GM12891 (cell line): ENCODE measurements around the gene ETFA.

Experiments used
- POLR2A ChIP-seq: IDR thresholded peaks from 2 replicates; pipeline ENCODE4 v1.6.1; 2011; ENCODE audit warnings: low read depth, low read length, control low read depth
- POLR2AphosphoS5 ChIP-seq: IDR thresholded peaks from 2 replicates; pipeline ENCODE4 v1.6.1; 2011; ENCODE audit warnings: low read depth, low read length, control low read depth
- TAF1 ChIP-seq: IDR thresholded peaks from 2 replicates; pipeline ENCODE4 v1.6.1; 2011; ENCODE audit warnings: low read depth, low read length, control low read depth

- TF ChIP-seq POLR2A (no peak), TAF1 (no peak), POLR2AphosphoS5 (no peak)
These were observed 32.6 kb downstream of the ETFA start for GRCh38 chr15:76278651-76279050.
